ENCODE measurements around the gene SMG6. TPM values are rescaled to one million over a fixed set of nuclear protein-coding genes. Genes with fewer than 3 reads are reported as not detected.

SMG6 gene
- total and polyA plus RNA-seq, 2 of the 8 experiments (the other 6 are each of a cell fraction or from before 2014, with no cell fraction given), result 18.5 to 25.2 TPM

DNA sequence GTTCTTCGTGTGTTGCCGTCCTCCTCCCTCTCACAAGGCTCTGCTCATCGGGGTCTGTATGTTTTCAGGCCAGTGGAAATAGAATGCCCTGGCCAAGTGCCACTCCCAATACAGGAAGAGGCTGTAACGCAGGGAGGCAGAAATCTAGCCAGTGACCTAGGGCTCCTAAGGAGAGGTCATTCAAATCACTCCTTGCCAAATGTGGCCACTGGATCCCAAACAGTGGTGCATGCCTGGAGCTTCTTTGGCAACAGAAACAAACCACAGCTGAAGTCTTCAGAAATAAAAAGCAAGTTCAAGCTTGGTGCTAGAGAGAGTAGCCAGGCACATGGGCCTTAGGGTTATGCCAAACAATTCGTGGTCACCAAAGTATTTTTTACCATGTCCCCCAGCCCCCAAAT is 66.1 kb downstream of the SMG6 start:
- no peak overlapping the region for H3K4me3 ChIP-seq (ENCODE audit: extremely low read depth in 1 of 4, insufficient read depth in 2 of 4, low read depth in 3 of 4, low read length in 4 of 4)
- H2BK15ac ChIP-seq (ENCODE audit: low read length), result no peak overlapping the region
- no peak overlapping the region for H2BK20ac ChIP-seq (ENCODE audit: low read length)
- H4K91ac ChIP-seq (replicated peaks; ENCODE audit: insufficient read length, low read length), result no peak overlapping the region
- WGBS, 2 experiments (ENCODE audit: extremely low coverage in 1 of 2, insufficient coverage in 1 of 2, insufficient read length in 1 of 2, insufficient replicate concordance in 2 of 2, low coverage in 1 of 2, low lambda C conversion rate in 2 of 2, missing lambda C conversion rate in 1 of 2), result 83% methylated on average over 5 of the region's 5 CpGs; no CpG with 5 or more reads in 1 of the 2 experiments
- H2AFZ ChIP-seq (ENCODE audit: low read length), result no peak overlapping the region
- peaks cover 0 to 7% of the 10 kb centered on the region in 2 experiments for H4K20me1 ChIP-seq (replicated peaks in 1 of 2; ENCODE audit: control insufficient read depth in 1 of 2, insufficient read depth in 2 of 2, low read length in 2 of 2)
- H3K36me3 ChIP-seq (ENCODE audit: control insufficient read depth in 2 of 4, insufficient read depth in 4 of 4, low read length in 3 of 4), result no peaks in the 10 kb centered on the region; a peak in 2 of 8 replicates
- no peaks in the 10 kb centered on the region for H3K79me1 ChIP-seq (ENCODE audit: low read depth, low read length)
- no peaks in the 10 kb centered on the region for H3K79me2 ChIP-seq (ENCODE audit: control insufficient read depth in 1 of 2, insufficient read depth in 2 of 2, low read length in 2 of 2)
- no peak overlapping the region for H4K5ac ChIP-seq (ENCODE audit: insufficient read length, low read depth, low read length)
- no peak overlapping the region for H2BK12ac ChIP-seq (ENCODE audit: low read depth, low read length)
- ChIA-PET CTCF (ENCODE audit: partially characterized antibody) (interaction anchor here (0.8 to 1.2 kb wide), 3 partner anchors 67 to 183 kb away, joined by 3 to 8 read pairs (median 4); partner anchors contain the start of gene HIC1), POLR2A (ENCODE audit: partially characterized antibody) (interaction anchor here (0.7 kb wide), 1 partner anchor 267 kb away, joined by 3 read pairs; no protein-coding TSS in a partner anchor)
- H3K14ac ChIP-seq (ENCODE audit: insufficient read length), result no peak overlapping the region
- no peaks in the 10 kb centered on the region for H3K4me1 ChIP-seq (replicated peaks in 1 of 4; ENCODE audit: control insufficient read depth in 3 of 4, insufficient read depth in 4 of 4, low read length in 3 of 4)
- no peak overlapping the region for H3K27ac ChIP-seq (ENCODE audit: low read depth, low read length)
- H3K23me2 ChIP-seq (ENCODE audit: low read depth, low read length), result no peaks in the 10 kb centered on the region; the same call in 1 of the 2 replicates
- no peak overlapping the region for H3K18ac ChIP-seq (ENCODE audit: extremely low read depth, low read length)
- H3K4me2 ChIP-seq (ENCODE audit: insufficient read depth in 1 of 2, low read depth in 2 of 2, low read length in 2 of 2), result no peak overlapping the region
- no peak overlapping the region; the same call in 1 of the 2 replicates for H4K8ac ChIP-seq (ENCODE audit: extremely low read depth, insufficient read depth, low read length)
- no peak for FAIRE-seq
- H3K56ac ChIP-seq (replicated peaks; ENCODE audit: insufficient read length, low read depth, low read length), result no peak overlapping the region
- no peak overlapping the region for H3K23ac ChIP-seq (ENCODE audit: insufficient read length)
- H2AK5ac ChIP-seq (ENCODE audit: low read depth, low read length), result no peak overlapping the region
- H2BK120ac ChIP-seq (replicated peaks; ENCODE audit: low read depth, low read length), result no peak overlapping the region
- H2BK5ac ChIP-seq (ENCODE audit: low read depth, low read length), result no peak overlapping the region
- no peaks in the 10 kb centered on the region for H3K27me3 ChIP-seq (replicated peaks in 1 of 4; ENCODE audit: control insufficient read depth in 3 of 4, extremely low read depth in 1 of 4, insufficient read depth in 3 of 4, low read length in 3 of 4)
- H3K9ac ChIP-seq (replicated peaks in 1 of 4; ENCODE audit: extremely low read depth in 1 of 4, low read depth in 3 of 4, low read length in 3 of 4), result no peak overlapping the region
- no peaks in the 10 kb centered on the region for H3K9me3 ChIP-seq (ENCODE audit: insufficient read depth in 2 of 2, low read depth in 1 of 2, low read length in 1 of 2)
- DNase-seq (ENCODE audit: low read depth in 1 of 2, low spot score in 2 of 2), result no peak
- H3K4ac ChIP-seq (replicated peaks; ENCODE audit: insufficient read length, low read depth, low read length), result no peak overlapping the region
